ENCODE data around the gene RPL3.
"Not testable (repeated sequence)": the region's sequence is repeated elsewhere in the genome, so short reads cannot be mapped to it uniquely, and the experiment has no call there.

RPL3 gene

GRCh38 chr22:39327995-39328754, 8.8 kb upstream of the RPL3 start:
- no peak overlapping the region for H3K4me3 ChIP-seq (ENCODE audit: low read depth, low read length)
- TF ChIP-seq CTCF (conservative IDR thresholded peaks at IDR 0.05; ENCODE audit: low read depth, low read length): peak; percentile 11
- peak; percentile 58 for DNase-seq (ENCODE audit: low read depth)

GRCh38 chr22:39325392-39325932, 6.0 kb upstream of the RPL3 start:
- H3K4me3 ChIP-seq (ENCODE audit: low read depth, low read length): no peak overlapping the region
- no peak for DNase-seq (ENCODE audit: low read depth)
- no peak for TF ChIP-seq CTCF (conservative IDR thresholded peaks at IDR 0.05; ENCODE audit: low read depth, low read length)

GRCh38 chr22:39320616-39321029, 1.2 kb upstream of the RPL3 start:
- not testable (repeated sequence) for DNase-seq (ENCODE audit: low read depth)

GRCh38 chr22:39318507-39319283, 728 bp downstream of the RPL3 start:
- TF ChIP-seq CTCF (conservative IDR thresholded peaks at IDR 0.05; ENCODE audit: low read depth, low read length): no peak
- peak; percentile 55 for DNase-seq (ENCODE audit: low read depth)

More at GRCh38 chr22:39320616-39321029, 1.2 kb upstream of the RPL3 start:
- not testable (repeated sequence) for H3K4me3 ChIP-seq (ENCODE audit: low read depth, low read length)

GRCh38 chr22:39317775-39318506, 1.5 kb downstream of the RPL3 start:
- TF ChIP-seq CTCF (conservative IDR thresholded peaks at IDR 0.05; ENCODE audit: low read depth, low read length): no peak
- peak overlapping the region; percentile 90 for H3K4me3 ChIP-seq (ENCODE audit: low read depth, low read length)
- peak; percentile 31 for DNase-seq (ENCODE audit: low read depth)

More at GRCh38 chr22:39318507-39319283, 728 bp downstream of the RPL3 start:
- peak overlapping the region; percentile 90 for H3K4me3 ChIP-seq (ENCODE audit: low read depth, low read length)

- DNase-seq (ENCODE audit: low read depth): peak; percentile 40
- peak overlapping the region; percentile 90 for H3K4me3 ChIP-seq (ENCODE audit: low read depth, low read length)
- TF ChIP-seq CTCF (conservative IDR thresholded peaks at IDR 0.05; ENCODE audit: low read depth, low read length): no peak
These were observed 2.2 kb downstream of the RPL3 start for GRCh38 chr22:39317084-39317774.

Data from choroid plexus epithelial cell (primary cell).